SK-N-SH (cell line): ENCODE results near the gene MDH2.
"Not testable (repeated sequence)": the region's sequence is repeated elsewhere in the genome, so short reads cannot be mapped to it uniquely, and the experiment has no call there.

ENCODE experiments used
- NRF1 ChIP-seq: IDR thresholded peaks from 2 replicates; pipeline ENCODE4 v1.6.1; 2012; ENCODE audit warnings: low read depth, mild to moderate bottlenecking, low read length
- POLR2AphosphoS5 ChIP-seq: IDR thresholded peaks from 2 replicates; pipeline ENCODE4 v1.6.1; 2012; ENCODE audit warnings: low read depth, low read length
- TAF1 ChIP-seq: IDR thresholded peaks from 2 replicates; pipeline ENCODE4 v1.6.1; 2012; ENCODE audit warnings: low read depth, mild to moderate bottlenecking, low read length, moderate library complexity, borderline replicate concordance

DNA sequence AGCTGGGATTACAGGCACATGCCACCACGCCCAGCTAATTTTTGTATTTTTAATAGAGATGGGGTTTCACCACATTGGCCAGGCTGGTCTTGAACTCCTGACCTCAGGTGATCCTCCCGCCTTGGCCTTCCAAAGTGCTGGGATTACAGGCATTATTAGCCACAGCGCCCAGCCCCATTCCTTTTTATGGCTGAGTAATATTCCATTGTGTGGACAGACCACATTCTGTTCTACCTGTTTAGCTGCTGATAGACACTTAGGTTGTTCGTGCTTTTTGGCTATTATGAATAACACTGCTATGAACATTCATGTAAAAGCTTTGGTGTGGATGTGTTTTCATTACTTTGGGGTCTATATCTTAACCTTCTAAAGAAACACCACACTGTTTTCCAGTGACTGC is 29.4 kb upstream of the MDH2 start:
- TF ChIP-seq POLR2AphosphoS5, NRF1, TAF1: not testable (repeated sequence)
